HG03135 (cell line): Measurements from ENCODE around the gene ELMOD3.
"Not testable (repeated sequence)": the region's sequence is repeated elsewhere in the genome, so short reads cannot be mapped to it uniquely, and the experiment has no call there.

Experiments
- ATAC-seq: cut with Tn5 transposase; IDR thresholded peaks from one replicate; pipeline ENCODE4 v1.9.1; 2021; ENCODE audit warnings: mild to moderate bottlenecking, moderate library complexity; ENCODE audit not compliant: unreplicated experiment

Gene ELMOD3

DNA sequence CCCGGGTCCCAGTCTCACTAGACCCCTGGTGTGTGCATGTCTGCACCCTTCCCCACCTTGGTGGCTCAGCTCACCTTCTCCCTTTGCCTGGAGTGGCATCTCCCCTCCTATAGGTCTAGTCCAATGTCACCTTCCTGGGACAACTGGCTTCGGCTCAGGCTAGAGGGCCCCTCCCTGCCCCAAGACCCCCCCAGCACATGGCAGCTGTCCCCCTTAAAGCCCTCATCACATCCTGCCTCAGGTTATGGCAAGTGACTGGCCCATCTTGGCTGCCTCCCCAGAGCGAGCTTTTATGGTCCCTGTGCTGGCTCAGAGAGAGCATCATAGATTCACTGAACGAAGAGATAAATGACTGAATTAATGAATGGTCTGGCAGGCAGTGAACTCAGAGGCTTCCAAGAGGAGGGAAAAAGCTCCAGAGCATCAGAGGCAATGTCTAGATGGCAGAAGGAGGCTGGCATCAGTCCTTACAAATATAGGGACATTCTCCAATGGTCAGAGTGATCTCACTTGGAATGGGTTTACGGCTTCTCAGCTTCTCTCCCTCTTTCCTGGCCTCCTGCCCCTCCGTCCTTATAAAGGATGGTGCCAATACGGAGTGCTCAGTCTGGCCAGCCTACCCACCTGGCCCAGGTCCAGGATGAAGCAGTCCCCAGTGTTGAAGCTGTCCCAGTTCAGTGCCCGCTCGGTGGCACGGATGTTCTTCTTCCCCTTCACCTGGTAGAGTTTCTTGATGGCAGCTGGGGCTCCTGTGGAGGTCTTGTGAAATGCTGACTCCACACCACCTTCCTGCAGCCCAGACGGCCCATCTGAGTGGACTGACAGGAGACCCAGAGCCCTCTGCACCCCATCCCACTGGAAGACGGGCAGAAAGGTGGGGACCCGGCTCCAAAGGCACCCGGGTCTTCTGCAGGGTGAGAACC lies 46.2 kb downstream of the ELMOD3 start:
- no peak for ATAC-seq

DNA sequence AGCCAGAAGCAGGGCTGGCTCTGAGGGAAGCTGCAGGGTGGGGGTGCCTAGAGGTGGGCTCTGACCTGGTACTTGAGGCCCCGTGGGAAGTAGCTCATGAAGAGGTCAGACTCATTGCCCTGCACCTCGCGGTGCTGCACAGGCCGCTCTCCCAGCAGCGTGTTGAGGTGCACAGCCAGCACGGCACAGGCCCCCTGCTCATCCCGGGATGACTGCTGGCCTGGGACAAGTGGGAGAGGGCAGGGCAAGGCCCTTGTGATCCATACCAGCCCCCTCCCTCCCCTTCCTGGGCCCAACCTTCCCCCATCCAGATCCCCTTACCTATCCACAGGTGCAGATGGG lies 46.9 kb downstream of the ELMOD3 start:
- no peak for ATAC-seq

GRCh38 chr2:85401844-85402243 lies 47.3 kb downstream of the ELMOD3 start:
- ATAC-seq = no peak

DNA sequence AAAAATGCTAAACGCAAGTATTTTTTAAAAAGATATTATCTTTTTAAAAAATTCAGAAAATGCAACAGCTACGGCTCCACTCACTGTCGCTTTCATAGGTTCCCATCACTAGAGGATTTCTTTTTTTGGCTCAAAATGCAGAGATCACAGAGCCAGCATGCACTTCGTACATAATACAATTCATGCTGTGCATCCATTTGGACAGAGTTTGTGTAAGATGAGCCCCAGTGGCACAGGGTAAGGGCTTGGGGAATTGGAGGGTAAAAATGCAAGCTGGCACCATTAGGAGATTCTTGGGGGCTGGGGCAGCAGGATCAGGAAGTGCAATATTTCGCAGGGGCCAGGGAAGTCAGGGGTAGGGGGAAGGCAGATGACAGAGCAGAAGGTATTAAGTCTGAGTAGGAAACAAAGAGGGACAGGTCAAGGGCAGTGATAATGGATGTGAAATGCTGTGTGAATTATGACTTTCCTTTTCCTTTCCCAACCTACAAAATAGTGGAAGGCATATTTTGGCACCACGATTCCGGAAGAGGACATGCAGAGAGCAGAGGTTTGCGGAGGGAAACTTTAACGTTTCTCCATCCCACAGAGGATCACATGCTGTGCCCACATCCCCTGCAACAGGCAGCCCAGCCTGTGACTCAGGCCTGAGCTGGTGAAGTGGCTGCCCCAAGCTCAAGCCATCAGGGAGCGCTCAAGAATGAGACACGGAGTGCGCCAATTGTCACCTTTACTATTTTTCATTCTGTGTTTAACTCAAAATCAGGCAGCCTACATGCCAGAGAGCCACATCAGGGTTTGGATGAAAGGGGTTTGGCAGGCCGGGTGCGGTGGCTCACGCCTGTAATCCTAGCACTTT lies 50.9 kb downstream of the ELMOD3 start:
- ATAC-seq = peak; percentile 50

- no peak for ATAC-seq
These were observed 55.4 kb downstream of the ELMOD3 start, which contains the start of gene CAPG for GRCh38 chr2:85409845-85410583. Gene CAPG (minus strand): TSS chr2:85410366. CDS start chr2:85402145, 8,221 bp downstream.

DNA sequence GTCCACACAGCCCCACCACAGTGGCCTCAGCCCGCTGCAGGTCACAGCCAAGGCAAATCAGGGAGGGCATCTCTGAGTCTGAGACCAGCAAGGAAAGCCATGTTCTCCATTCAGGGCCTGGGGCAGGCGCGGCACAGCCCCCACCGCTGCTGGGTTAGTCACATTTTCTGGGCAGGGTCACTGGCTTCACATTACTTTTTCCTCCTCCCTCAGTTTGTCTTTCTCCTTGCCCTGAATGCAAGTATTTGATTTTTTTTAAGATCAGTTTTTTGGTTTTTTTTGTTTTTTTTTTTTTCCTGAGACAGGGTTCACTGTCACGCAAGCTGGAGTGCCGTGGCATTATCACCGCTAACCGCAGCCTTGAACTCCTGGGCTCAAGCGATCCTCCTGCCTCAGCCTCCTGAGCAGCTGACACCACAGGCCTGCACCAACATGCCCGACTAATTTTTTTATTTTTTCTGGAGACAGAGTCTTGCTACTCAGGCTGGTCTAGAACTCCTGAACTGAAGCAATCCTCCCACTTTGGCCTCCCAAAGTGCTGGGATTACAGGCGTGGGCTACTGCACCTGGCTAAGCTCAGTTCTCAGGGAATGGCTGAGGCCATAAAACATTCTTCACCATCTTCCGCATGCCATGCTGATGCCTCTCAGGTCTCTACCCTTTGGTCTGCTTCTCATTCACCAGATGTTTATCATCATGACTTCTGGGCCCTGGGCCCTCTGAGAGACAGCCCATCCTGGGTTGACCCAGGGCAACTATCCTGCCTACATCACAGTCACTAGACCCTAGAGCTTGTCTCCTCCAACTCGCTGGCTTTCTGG lies 56.2 kb downstream of the ELMOD3 start:
- ATAC-seq = no peak

- ATAC-seq = no peak
These were observed 56.8 kb downstream of the ELMOD3 start for GRCh38 chr2:85411405-85411748.

DNA sequence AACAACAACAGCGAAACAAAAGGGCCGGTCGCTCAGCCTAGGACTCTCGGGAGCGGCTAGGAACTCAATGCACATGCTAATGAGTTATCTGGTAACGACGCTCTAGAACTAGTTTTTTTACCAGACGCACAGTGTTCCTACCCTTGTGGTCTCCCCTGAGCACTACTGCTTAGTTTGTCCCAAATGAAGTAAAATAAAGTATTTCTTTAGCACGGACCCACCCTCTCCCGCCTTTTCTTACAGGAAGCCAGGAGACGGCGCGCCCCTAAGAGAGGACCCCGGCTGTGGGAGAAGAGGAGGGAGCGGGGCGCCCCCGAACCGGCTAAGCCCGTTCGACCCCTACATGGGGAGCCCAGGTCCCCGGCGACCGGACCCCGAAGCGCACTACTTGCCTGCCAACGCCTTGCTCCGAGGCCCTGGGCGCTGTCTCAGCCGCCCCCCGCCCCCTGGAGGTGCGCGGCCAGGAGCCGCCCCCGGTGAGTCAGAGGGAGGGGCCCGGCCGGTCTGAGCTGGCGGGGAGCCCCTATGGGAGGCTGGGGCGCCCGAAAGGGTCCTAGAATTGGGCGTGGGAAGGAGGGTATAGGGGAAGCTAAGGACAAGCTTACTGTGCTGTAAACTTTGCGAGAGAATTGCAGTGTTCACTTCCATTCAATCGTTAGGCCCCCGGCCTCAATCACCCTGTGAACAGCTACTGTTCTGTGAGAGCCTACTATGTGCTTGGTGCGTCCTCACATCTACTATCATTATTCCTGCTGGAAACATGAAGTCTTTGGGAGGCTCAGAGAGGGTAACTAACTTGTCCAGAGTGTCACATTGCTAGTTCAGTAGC lies 59.2 kb downstream of the ELMOD3 start:
- no peak for ATAC-seq

- ATAC-seq = not testable (repeated sequence)
These were observed 59.8 kb downstream of the ELMOD3 start for GRCh38 chr2:85414421-85414759.

GRCh38 chr2:85414761-85415553 lies 60.4 kb downstream of the ELMOD3 start:
- ATAC-seq = no peak

GRCh38 chr2:85415980-85416650 lies 61.5 kb downstream of the ELMOD3 start:
- no peak for ATAC-seq

- peak; percentile 85 for ATAC-seq
These were observed 63.8 kb downstream of the ELMOD3 start, which contains the start of gene SH2D6 for GRCh38 chr2:85418132-85419008. Gene SH2D6 (plus strand): TSS chr2:85418714. CDS start chr2:85429466, 10,752 bp downstream.

GRCh38 chr2:85419009-85419675 lies 64.6 kb downstream of the ELMOD3 start:
- no peak for ATAC-seq

- ATAC-seq = peak; percentile 52
These were observed 66.1 kb downstream of the ELMOD3 start for GRCh38 chr2:85420536-85421259.

- ATAC-seq = no peak
These were observed 66.9 kb downstream of the ELMOD3 start for GRCh38 chr2:85421260-85422071.
